Immature natural killer cell (primary cell): ENCODE data around the gene RNF2. TPM values are rescaled to one million over a fixed set of nuclear protein-coding genes. Genes with fewer than 3 reads are reported as not detected.

Experiments
- DNase-seq, 3 donors: peaks; one replicate each; pipeline ENCODE4 v3.0.0; 2022; ENCODE audit warnings: mixed read lengths in 1 of 3
- H3K27ac Mint-ChIP-seq, 6 donors: one replicate each; pipeline ENCODE4 v1.8.0; 2020; ENCODE audit warnings: mixed read lengths in 6 of 6, mild to moderate bottlenecking in 5 of 6, inconsistent platforms in 4 of 6, moderate library complexity in 3 of 6
- H3K27me3 Mint-ChIP-seq, 3 donors: one replicate each; pipeline ENCODE4 v1.8.0; 2020 to 2021; ENCODE audit warnings: low read depth in 3 of 3, mild to moderate bottlenecking in 3 of 3, mixed read lengths in 3 of 3, moderate library complexity in 3 of 3, inconsistent platforms in 1 of 3
- H3K36me3 Mint-ChIP-seq, 3 donors: one replicate each; pipeline ENCODE4 v1.8.0; 2020; ENCODE audit warnings: mixed read lengths in 3 of 3, inconsistent platforms in 2 of 3, mild to moderate bottlenecking in 2 of 3
- H3K4me1 Mint-ChIP-seq, 2 donors: one replicate each; pipeline ENCODE4 v1.8.0; 2020; ENCODE audit warnings: inconsistent platforms in 2 of 2, mild to moderate bottlenecking in 2 of 2, mixed read lengths in 2 of 2, moderate library complexity in 1 of 2
- H3K4me3 Mint-ChIP-seq, 5 donors: one replicate each; pipeline ENCODE4 v1.8.0; 2020; ENCODE audit warnings: mild to moderate bottlenecking in 5 of 5, mixed read lengths in 5 of 5, inconsistent platforms in 3 of 5, moderate library complexity in 3 of 5
- H3K9me3 Mint-ChIP-seq, 6 donors: one replicate each; pipeline ENCODE4 v1.8.0; 2020; ENCODE audit warnings: mild to moderate bottlenecking in 6 of 6, mixed read lengths in 6 of 6, inconsistent platforms in 4 of 6, moderate library complexity in 3 of 6
- polyA plus RNA-seq, 3 donors: library from polyadenylated mRNA; unstranded; fragments of 300-500 nt; fragmentation: Illumina TruSeq; gene quantifications; one replicate each; pipeline ENCODE4 v1.2.3, GENCODE V29; 2021

Gene RNF2
- polyA plus RNA-seq, 3 donors from 2014 or later = 19.1 to 27.6 (median 25.1) TPM

GRCh38 chr1:185087101-185087500 is 41.7 kb downstream of the RNF2 start:
- Mint-ChIP-seq H3K4me3 (no peak overlapping the region), H3K27ac (no peak overlapping the region), H3K9me3 (no peaks in the 10 kb centered on the region), H3K36me3 (peaks cover 5 to 20% (median 15%) of the 10 kb centered on the region in 3 donors), H3K27me3 (peaks cover 0 to 1% (median 0%) of the 10 kb centered on the region in 3 donors), H3K4me1 (peaks cover 18 to 35% of the 10 kb centered on the region in 2 donors)
- no peak for DNase-seq

GRCh38 chr1:185087746-185088145 is 42.4 kb downstream of the RNF2 start:
- Mint-ChIP-seq H3K36me3 (peaks cover 5 to 20% (median 15%) of the 10 kb centered on the region in 3 donors), H3K9me3 (no peaks in the 10 kb centered on the region), H3K27me3 (peaks cover 0 to 2% (median 0%) of the 10 kb centered on the region in 3 donors), H3K27ac (no peak overlapping the region), H3K4me3 (no peak overlapping the region), H3K4me1 (peaks cover 18 to 35% of the 10 kb centered on the region in 2 donors)
- no peak for DNase-seq

- no peak overlapping the region for H3K27ac Mint-ChIP-seq
- peaks cover 12 to 46% (median 19%) of the 10 kb centered on the region in 3 donors for H3K36me3 Mint-ChIP-seq
- no peak for DNase-seq
These were observed 46.1 kb downstream of the RNF2 start for GRCh38 chr1:185091480-185091879.

GRCh38 chr1:185094761-185095160 is 49.4 kb downstream of the RNF2 start:
- no peak for DNase-seq
- no peaks in the 10 kb centered on the region for H3K9me3 Mint-ChIP-seq
- no peaks in the 10 kb centered on the region for H3K4me1 Mint-ChIP-seq
- H3K36me3 Mint-ChIP-seq = peaks cover 15 to 47% (median 16%) of the 10 kb centered on the region in 3 donors
- H3K4me3 Mint-ChIP-seq = no peak overlapping the region
- H3K27me3 Mint-ChIP-seq = peaks cover 0 to 2% (median 0%) of the 10 kb centered on the region in 3 donors
- peak overlapping the region in 1 of 6 donors; percentile 37 for H3K27ac Mint-ChIP-seq

More at GRCh38 chr1:185091480-185091879, 46.1 kb downstream of the RNF2 start:
- peaks cover 0 to 2% (median 0%) of the 10 kb centered on the region in 3 donors for H3K27me3 Mint-ChIP-seq
- peaks cover 0 to 12% of the 10 kb centered on the region in 2 donors for H3K4me1 Mint-ChIP-seq
- H3K9me3 Mint-ChIP-seq = no peaks in the 10 kb centered on the region
- no peak overlapping the region for H3K4me3 Mint-ChIP-seq

- no peaks in the 10 kb centered on the region for H3K9me3 Mint-ChIP-seq
These were observed 51.2 kb downstream of the RNF2 start for GRCh38 chr1:185096531-185096930.

GRCh38 chr1:185104083-185104482 is 58.7 kb downstream of the RNF2 start:
- Mint-ChIP-seq H3K4me1 (no peaks in the 10 kb centered on the region), H3K27ac (no peak overlapping the region), H3K36me3 (peaks cover 17 to 51% (median 44%) of the 10 kb centered on the region in 3 donors), H3K27me3 (peaks cover 0 to 4% (median 0%) of the 10 kb centered on the region in 3 donors), H3K4me3 (no peak overlapping the region), H3K9me3 (peaks cover 4 to 28% (median 14%) of the 10 kb centered on the region in 6 donors)
- DNase-seq = no peak

More at GRCh38 chr1:185096531-185096930, 51.2 kb downstream of the RNF2 start:
- Mint-ChIP-seq H3K4me1 (no peaks in the 10 kb centered on the region), H3K27ac (peak overlapping the region in 1 of 6 donors; percentile 12), H3K27me3 (peaks cover 0 to 2% (median 0%) of the 10 kb centered on the region in 3 donors), H3K36me3 (peaks cover 12 to 61% (median 28%) of the 10 kb centered on the region in 3 donors), H3K4me3 (no peak overlapping the region)
- no peak for DNase-seq

DNA sequence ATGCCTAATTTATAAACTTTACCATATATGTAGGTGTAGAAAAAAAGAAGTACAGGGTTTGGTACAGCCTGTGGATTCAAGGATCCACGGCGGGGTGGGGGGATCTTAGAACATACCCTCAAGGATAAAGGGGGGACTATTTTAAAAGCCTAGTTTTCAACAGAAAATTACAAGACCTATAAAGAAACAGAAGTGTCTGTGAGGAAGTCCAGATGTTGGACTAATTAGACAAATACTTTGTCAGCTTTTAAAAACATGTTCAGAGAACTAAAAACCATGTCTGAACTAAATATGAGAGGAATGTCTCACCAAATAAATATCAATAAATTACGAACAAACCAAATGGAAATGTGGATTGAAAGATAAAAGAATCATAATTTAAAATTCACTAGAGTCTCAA is 59.8 kb downstream of the RNF2 start:
- H3K9me3 Mint-ChIP-seq = peaks cover 7 to 35% (median 22%) of the 10 kb centered on the region in 6 donors
- no peak overlapping the region for H3K27ac Mint-ChIP-seq
- no peaks in the 10 kb centered on the region for H3K4me1 Mint-ChIP-seq
- H3K36me3 Mint-ChIP-seq = peaks cover 19 to 44% (median 44%) of the 10 kb centered on the region in 3 donors
- DNase-seq = no peak
- no peak overlapping the region for H3K4me3 Mint-ChIP-seq
- H3K27me3 Mint-ChIP-seq = peaks cover 0 to 4% (median under 1%) of the 10 kb centered on the region in 3 donors

DNA sequence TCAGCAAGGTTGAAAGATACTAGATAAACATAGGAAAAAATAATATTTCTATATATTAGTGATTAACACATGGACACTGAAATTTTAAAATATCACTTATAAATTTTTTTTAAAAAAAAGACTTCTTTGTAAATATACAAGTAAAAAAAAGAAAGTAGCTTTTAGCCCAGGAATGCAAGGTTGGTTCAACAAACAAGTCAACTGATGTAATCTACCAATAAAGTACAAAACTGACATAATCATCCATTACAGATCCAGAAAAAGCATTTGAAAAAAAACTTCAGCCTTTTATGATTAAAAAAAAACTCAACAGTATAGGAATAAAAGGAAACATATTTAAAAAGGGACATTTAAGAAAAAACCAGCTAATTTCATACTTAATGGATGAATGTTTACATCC is 63.0 kb downstream of the RNF2 start:
- Mint-ChIP-seq H3K27ac (no peak overlapping the region), H3K4me1 (no peaks in the 10 kb centered on the region), H3K9me3 (peaks cover 7 to 38% (median 24%) of the 10 kb centered on the region in 6 donors), H3K27me3 (peaks cover 0 to 4% (median 2%) of the 10 kb centered on the region in 3 donors), H3K4me3 (no peak overlapping the region), H3K36me3 (peaks cover 16 to 25% (median 23%) of the 10 kb centered on the region in 3 donors)
- DNase-seq = no peak

GRCh38 chr1:185110145-185110544 is 64.8 kb downstream of the RNF2 start:
- H3K27me3 Mint-ChIP-seq = peaks cover 0 to 4% (median 2%) of the 10 kb centered on the region in 3 donors
- no peak overlapping the region for H3K27ac Mint-ChIP-seq
- peaks cover 7 to 38% (median 24%) of the 10 kb centered on the region in 6 donors for H3K9me3 Mint-ChIP-seq
- no peak overlapping the region for H3K4me3 Mint-ChIP-seq
- H3K36me3 Mint-ChIP-seq = peaks cover 11 to 21% (median 11%) of the 10 kb centered on the region in 3 donors
- DNase-seq = no peak
- no peaks in the 10 kb centered on the region for H3K4me1 Mint-ChIP-seq

DNA sequence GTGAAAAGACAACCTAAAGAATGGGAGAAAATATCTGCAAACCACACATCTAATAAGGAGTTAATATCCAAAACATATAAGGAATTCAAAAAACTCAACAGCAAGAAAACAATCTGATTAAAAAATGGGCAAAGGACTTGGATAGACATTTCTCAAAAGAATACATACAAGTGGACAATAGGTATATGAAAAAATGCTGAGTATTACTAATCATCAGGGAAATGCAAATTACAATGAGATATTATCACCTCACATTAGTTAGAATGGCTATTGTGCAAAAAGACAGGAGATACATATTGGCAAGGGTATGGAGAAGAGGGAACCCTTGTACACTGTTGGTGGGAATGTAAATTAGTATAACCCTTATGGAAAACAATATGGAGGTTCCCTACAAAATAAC is 66.5 kb downstream of the RNF2 start:
- H3K27ac Mint-ChIP-seq = no peak overlapping the region
- H3K4me1 Mint-ChIP-seq = no peaks in the 10 kb centered on the region
- peaks cover 10 to 11% (median 10%) of the 10 kb centered on the region in 3 donors for H3K36me3 Mint-ChIP-seq
- peaks cover 0 to 4% (median 2%) of the 10 kb centered on the region in 3 donors for H3K27me3 Mint-ChIP-seq
- H3K9me3 Mint-ChIP-seq = peaks cover 7 to 32% (median 22%) of the 10 kb centered on the region in 6 donors
- H3K4me3 Mint-ChIP-seq = no peak overlapping the region
- DNase-seq = no peak

DNA sequence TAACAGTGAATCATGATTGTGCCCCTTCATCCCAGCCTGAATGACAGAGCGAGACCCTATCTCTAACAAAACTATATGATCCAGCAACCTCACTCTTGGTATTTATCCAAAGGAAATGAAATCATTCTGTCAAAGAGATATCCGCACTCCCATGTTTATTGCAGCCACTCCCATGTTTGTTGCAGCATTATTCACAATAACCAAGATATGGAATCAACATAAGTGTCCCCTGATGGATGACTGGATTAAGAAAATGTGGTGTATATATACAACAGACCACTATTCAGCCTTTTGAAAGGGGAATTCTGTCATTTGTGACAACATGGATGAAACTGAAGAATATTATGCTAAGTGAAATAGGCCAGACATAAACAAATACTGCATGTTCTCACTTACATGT is 67.0 kb downstream of the RNF2 start:
- peaks cover 7 to 27% (median 21%) of the 10 kb centered on the region in 6 donors for H3K9me3 Mint-ChIP-seq
- no peak overlapping the region for H3K27ac Mint-ChIP-seq

DNA sequence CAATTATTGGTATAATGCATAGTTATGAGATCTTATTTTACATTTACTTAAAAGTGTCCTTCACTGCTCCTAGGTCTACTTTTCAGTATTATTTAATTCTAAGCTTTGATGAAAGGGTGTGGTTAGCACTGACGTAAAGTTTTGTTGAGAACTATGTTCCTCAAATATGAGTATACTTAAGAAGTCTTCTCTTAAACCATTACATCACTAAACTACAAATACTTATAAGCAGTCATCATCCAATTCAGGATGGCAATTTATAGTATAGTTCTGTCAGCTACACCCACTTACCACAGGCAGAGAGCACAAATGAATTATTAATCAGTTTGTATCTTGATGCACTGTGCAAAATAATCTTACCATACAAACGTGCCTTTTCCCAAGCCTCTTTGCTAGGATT is 84.3 kb downstream of the RNF2 start:
- Mint-ChIP-seq H3K27me3 (peaks cover 0 to 1% (median 0%) of the 10 kb centered on the region in 3 donors), H3K27ac (no peak overlapping the region), H3K4me1 (no peaks in the 10 kb centered on the region), H3K36me3 (peaks cover 32 to 56% (median 46%) of the 10 kb centered on the region in 3 donors), H3K4me3 (no peak overlapping the region), H3K9me3 (no peaks in the 10 kb centered on the region)
- DNase-seq = no peak

More for the DNA sequence above, 67.0 kb downstream of the RNF2 start:
- DNase-seq = no peak
- Mint-ChIP-seq H3K27me3 (peaks cover 0 to 4% (median 2%) of the 10 kb centered on the region in 3 donors), H3K36me3 (peaks cover 11 to 13% (median 12%) of the 10 kb centered on the region in 3 donors), H3K4me1 (no peaks in the 10 kb centered on the region), H3K4me3 (no peak overlapping the region)

- Mint-ChIP-seq H3K27ac (no peak overlapping the region), H3K9me3 (no peaks in the 10 kb centered on the region), H3K36me3 (peaks cover 26 to 52% (median 44%) of the 10 kb centered on the region in 3 donors), H3K27me3 (no peaks in the 10 kb centered on the region), H3K4me3 (no peak overlapping the region), H3K4me1 (no peaks in the 10 kb centered on the region)
- no peak for DNase-seq
These were observed 87.2 kb downstream of the RNF2 start for GRCh38 chr1:185132534-185132933.

DNA sequence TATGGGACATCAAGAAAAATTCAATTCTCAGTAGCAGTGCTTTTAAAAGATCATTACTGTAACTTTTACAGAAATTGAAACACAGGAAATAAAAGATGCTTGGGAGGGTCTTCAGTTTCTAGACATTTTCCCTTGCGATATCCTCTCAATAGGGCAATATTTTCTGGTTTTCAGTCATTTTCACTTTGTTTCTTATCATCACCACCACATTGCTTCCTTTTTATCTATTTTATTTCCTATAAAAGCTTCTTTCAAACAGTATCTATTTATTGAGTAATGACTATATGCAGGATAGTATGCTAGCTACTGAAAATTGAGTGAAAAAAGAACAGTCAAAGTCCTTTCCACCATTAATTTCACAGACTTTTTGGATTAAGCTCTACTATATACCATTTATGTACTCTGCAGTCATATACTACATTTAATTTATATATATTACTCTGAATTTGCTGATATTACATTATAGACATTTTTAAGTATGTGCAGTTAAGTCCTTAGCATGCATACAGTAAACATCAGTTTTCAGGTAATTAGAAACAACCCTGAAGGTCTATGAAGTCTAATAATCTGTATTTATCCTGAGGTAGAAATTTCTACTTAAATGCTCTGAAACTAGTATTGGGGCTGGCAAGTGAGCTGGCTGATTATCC is 92.7 kb downstream of the RNF2 start:
- Mint-ChIP-seq H3K27ac (no peak overlapping the region), H3K4me1 (no peaks in the 10 kb centered on the region), H3K9me3 (no peaks in the 10 kb centered on the region), H3K36me3 (peaks cover 15 to 33% (median 28%) of the 10 kb centered on the region in 3 donors), H3K4me3 (no peak overlapping the region), H3K27me3 (no peaks in the 10 kb centered on the region)
- no peak for DNase-seq
